ENCODE measurements around the gene MMP20.

Gene MMP20

DNA sequence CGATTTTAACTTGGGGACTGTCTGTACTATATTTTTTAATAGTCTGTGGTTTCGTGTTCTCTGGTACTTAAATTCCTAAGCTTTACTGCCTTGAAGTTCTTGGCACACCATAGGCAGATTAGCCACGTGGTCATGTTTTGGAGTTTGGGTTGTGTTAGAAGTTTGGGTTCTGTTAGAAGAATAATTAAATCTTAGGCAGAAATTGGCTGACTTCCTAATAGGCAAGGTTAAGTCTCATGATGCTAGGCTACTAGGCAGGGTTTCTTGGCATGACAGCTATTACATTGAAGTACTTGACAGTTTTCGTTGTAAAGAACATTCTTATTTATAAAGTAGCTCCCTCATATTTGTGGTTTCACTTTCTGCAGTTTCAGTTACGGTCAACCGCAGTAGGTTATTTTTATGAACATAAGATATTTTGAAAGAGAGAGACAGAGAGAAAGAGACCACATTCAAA is 64.5 kb downstream of the MMP20 start:
- in situ Hi-C loops (cut with MboI; ENCODE audit: low sequenced_read_pairs), result no loop called here

DNA sequence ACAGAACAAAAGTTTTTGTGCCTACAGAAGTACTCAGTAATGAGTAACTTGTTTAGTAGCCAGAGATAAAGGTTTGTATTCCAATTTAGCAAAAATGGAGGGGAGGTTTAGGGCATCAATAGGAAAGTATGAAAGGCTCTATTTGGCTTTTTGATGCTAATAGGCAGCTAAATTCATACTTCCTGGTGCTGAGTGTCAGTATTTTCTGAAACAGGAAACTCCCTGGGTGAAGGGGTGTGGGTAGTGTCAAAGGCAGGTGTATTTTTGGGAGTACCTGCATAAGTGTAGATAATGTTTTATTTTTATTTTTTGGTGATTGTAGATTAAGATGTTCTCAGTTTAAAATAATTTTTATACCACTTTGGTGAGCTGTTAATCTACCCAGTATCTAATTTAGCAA is 65.3 kb downstream of the MMP20 start:
- in situ Hi-C loops (cut with MboI; ENCODE audit: low sequenced_read_pairs), result no loop called here

DNA sequence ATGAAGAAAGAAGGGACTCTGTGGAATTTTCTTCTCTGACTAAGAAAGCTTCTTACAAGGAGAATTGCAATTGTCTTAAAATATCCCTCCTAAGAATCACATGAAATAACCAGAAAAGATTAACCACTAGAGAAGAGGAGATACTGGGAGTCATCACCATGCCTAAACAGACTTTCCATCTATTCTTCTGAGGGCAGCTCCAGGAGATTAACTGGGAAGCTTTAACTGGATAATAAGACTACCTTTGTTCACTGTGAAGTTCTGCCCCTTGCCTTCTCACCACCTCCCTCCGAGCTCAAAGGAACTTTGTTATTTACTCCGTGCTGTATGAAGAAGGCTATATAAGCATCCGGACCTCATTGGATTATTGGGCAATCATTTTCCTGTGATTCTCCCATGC is 70.0 kb downstream of the MMP20 start:
- in situ Hi-C loops (cut with MboI; ENCODE audit: low sequenced_read_pairs), result no loop called here

DNA sequence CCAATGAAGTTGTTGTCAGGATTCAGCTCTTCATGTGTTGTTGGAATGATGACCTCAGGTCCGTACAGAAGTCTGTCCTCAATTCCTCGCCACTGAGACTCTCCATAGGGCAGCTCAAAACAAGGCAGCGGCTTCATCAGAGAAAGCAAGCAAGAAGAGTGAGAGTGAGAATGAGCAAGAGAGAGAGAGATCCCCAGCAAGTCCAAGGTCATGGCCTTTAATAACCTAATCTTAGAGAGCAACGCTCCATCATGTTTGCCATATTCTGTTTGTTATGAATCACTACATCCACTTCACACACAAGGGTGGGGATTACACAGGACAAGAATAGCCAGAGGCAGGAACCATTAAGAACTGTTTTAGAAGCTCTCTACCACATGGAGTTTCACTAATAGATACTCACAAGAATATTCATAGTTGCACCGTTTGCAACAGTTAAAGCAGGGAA is 71.3 kb downstream of the MMP20 start:
- in situ Hi-C loops (cut with MboI; ENCODE audit: low sequenced_read_pairs), result no loop called here

DNA sequence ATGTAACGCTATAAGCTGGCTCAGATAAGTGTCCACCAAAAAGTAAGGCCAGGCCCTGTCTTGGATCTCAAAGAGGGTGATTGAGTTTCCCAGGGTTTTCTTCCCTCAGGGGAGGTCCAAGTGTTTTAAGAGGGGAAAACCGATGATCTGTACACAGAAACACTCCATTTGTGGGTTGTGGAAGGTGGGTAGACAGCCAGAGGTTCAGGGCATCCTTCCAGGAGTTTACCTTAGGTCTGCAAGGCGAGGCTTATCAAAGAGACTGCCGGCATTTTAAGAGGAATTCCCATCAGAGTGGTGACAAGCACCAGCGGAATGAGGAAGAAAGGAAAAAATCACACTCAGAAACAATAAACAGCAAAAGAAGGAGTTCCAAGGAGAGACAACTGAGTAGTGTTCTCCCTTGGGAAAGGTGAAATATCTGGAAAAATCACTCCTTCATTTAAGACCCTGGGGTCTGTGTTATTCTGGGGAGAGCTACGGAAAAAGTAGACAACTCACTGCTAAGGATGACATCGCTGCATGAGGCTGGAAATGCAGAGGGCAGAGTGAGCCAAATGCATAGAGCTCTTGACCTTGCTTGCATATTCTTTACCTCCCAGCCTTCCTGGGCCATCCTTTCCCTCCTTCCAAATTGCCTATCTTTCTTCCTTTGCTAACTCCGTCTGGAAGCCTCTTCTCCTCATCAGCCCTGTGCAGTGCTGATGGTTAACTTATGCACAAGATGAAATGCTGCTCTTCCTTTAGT is 72.5 kb downstream of the MMP20 start:
- in situ Hi-C loops (cut with MboI; ENCODE audit: low sequenced_read_pairs), result no loop called here

DNA sequence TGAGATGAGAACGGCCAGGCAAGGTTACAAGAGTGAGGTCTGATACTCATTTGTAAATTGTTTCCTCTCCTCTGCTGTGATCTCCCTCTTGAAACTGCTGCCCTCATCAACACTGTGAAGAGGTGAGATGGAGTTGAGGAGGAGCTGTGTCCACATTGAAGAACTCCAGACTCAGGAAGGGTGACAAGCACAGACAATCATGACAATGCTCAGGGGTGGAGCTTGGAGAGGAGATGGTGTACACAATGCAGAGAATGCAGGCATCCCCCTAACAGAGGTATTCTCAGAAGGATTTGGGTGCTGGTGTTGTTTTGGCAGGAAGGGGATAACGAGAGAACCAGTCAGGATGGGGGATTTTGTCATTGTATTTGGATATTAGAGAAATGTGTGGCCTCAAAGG is 73.1 kb downstream of the MMP20 start:
- in situ Hi-C loops (cut with MboI; ENCODE audit: low sequenced_read_pairs), result no loop called here

DNA sequence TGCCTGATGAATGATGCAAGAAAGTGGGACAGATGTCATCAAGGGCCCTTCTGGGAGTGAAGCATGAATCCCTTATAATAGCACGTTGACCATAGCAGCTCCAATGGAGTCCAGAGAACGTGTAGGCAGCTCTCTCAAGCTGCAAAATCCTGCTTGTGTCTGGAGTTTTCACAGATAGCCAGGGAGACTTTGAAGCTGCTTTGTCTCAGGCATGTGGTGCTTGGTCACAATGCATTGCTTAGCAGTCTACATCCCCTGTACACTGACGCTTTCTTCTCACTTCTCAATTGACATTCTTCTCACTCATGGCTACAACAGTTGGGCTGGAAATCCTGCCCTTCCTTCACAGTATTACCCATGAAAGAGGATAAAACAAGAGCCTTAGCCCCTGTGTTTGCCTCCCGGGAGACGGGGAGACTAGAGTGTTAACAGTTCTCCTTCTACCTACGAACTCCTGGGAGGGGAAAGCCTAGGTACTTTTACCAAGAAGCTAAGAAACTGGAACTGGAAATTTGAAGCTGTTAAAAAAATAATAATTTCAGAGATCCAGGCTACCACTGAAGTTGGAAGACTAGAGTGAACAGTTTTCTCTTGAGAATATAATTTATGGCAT is 73.9 kb downstream of the MMP20 start:
- in situ Hi-C loops (cut with MboI; ENCODE audit: low sequenced_read_pairs), result no loop called here

DNA sequence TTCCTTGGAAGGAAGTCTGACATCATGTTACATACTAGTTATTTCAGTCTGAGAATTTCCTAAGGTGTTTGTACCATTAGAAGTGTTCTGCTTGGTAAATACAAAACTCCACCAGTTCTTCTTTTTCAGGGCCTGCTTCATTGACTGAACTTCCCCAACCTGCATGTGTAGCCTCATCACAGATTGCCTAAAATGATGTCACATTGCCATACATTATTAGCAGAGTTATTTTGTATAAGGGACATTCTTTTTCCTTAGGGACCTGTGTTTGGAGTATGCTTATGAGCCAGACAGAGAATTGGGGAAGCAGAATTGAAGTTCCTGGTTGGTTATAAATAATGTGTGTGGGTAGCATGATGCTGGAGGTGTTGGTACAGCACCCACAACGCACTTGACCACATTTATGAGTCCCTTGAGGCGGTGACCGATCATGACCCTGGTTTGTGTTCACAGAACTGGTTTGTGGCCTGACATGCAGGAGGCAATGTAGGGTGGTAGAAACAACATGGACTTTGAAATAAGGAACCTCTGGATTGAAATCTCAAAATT is 78.1 kb downstream of the MMP20 start:
- in situ Hi-C loops (cut with MboI; ENCODE audit: low sequenced_read_pairs), result no loop called here

DNA sequence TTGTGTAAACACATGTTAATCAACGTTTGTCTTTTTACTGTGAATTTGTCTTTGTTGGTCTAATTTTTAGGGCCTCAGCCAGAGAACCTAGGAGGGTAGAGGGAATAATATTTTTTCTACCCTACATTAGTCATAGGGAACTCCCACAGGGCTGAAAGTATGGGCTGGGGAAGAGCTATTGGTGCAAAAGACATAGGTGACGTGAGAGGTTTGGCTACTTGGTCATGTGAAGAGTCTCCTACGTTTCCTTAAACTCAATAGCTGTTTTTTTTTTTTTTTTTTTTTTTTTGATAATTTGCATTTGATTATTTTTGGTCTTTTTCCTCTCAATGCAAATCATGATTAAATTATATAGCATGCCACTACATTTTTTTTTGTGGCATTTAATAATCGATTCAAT is 78.7 kb downstream of the MMP20 start:
- in situ Hi-C loops (cut with MboI; ENCODE audit: low sequenced_read_pairs), result no loop called here

DNA sequence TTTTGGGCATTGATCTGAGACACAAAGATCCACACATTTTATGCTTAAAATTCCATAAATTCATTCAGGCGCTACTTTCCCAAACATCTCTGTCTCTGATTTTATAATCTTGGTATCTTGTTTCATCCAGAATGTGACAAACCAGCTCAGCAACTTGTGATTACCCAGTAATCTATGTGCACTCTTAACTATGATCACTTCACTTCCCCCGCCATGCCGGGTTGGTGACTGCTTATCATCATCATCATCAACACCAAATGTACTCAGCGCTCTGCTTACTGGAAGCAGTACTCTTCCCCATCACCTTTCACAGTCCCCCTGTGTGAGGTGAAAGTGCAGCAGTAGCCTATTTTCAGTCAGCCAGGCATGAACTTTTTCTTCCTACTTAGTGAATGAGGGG is 79.4 kb downstream of the MMP20 start:
- in situ Hi-C loops (cut with MboI; ENCODE audit: low sequenced_read_pairs), result no loop called here

DNA sequence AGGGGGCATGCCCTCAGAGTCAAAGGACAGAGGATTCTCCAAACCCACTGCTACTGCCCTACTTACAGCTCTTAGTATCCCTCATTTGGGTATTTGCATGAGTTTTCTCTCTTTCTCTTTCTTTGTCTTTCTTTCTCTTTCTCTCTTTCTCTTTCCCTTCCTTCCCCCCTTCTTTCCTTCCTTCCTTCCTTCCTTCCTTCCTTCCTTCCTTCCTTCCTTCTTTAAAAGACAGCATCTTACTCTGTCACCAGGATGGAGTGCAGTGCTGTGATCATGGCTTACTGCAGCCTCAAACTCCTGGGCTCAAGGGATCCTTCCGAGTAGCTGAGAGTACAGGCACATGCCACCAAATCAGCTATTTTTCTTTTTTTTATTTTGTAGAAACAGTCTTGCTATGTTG is 80.5 kb downstream of the MMP20 start:
- in situ Hi-C loops (cut with MboI; ENCODE audit: low sequenced_read_pairs), result no loop called here

DNA sequence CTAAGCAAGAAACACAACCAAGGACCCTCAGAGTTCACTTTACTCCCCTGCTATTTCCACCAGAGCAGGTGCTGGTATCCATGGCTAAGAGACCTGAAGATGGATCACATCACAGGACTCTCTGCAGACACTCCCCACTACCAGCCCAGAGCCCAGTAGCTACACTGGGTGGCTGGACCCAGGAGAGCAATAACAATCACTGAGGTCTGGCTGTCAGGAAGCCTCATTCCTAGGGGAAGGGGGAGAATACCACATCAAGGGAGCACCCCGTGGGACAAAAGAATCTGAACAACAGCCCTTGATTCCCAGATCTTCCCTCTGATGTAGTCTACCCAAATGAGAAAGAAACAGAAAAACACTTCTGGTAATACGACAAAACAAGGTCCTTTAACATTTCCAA is 85.6 kb downstream of the MMP20 start:
- in situ Hi-C loops (cut with MboI; ENCODE audit: low sequenced_read_pairs), result no loop called here

DNA sequence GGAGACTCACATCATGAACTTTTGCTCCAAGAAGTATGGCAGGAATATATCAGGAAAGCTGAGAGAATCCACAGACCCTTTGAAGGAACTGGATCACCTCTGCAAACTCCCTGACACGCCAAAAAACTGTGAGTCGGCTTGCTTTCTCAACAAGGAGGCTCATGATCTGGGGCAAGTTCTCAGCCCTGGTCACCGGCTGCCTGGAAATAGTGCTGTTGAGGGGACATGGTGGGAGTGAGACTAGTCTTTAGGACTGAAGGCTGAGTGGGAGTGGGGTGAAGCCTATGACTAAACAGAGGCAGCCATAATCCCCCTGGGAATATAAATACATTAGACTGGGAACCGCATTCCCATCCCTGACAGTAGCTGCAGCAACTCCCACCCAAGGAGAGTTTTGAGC is 86.2 kb downstream of the MMP20 start:
- in situ Hi-C loops (cut with MboI; ENCODE audit: low sequenced_read_pairs), result no loop called here

DNA sequence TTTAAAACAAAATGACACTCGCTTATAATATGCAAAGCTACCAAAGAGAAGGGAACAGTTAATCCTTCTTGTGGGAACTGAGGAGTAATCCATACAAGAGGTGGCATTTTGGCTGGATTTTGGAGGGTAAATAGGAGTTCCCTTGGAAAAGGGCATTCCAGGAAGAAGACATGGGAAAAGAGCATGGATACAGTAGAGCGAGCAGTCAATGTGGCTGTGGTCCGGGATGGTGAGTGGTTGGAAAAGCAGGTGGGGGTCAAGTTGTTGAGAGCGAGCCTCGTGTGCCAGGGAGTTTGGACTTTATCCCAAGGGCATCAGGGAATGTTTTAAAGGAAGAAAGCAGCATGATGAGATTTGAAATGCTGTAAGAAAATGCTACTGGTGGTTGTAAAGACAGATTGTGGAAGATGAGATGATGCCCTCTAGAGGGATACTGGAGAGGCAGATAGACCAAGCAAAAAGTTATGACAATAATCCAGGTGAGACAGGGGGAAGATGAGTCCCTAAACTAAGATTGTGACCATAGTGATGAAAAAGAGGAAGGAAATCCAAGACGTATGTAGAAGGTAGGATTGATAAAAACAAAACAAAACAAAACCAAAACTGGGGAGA is 90.8 kb downstream of the MMP20 start:
- in situ Hi-C loops (cut with MboI; ENCODE audit: low sequenced_read_pairs), result no loop called here

DNA sequence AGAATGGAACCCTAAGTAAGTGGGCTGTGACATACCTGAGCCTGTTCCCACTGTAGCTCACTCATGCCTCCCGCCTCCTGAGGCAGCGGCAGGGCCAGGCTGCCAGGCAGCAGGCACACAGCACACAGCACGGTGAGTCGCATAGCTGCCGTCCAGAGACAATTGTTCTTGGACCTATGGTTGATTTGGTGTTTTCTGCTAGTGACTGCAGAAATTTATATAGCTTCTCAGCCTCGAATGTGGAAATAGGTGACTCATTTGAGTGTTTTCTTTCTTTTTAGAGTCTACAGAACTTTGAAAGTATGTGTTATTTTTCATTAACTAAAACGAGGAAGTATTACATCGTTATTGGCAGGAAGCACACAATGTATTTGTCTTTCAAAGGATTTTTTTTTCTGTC is 94.6 kb downstream of the MMP20 start, which contains the start of gene MMP7:
TSS of gene MMP7 (minus strand) at position 190 of the 400 bp plus-strand sequence. CDS start at position 143, 47 bp downstream.
- in situ Hi-C loops (cut with MboI; ENCODE audit: low sequenced_read_pairs), result no loop called here

DNA sequence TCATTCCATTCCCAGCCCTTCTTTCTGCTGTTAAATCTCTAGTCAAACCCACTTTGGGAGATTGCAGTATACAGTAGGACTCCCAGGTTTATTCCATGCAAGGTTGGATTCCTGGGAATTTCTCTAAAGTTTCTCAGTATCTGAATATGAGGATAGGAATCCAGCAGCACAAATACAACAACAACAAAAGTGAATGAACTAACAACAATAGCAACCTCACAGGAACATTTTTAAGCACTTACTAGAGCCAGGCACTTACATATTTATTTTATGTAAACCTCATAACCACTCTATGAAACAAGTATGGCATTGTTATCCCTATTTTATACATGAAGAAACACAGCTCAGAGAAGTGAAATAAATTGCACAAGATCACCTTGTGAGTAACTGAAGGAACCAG is 96.5 kb downstream of the MMP20 start:
- in situ Hi-C loops (cut with MboI; ENCODE audit: low sequenced_read_pairs), result no loop called here

DNA sequence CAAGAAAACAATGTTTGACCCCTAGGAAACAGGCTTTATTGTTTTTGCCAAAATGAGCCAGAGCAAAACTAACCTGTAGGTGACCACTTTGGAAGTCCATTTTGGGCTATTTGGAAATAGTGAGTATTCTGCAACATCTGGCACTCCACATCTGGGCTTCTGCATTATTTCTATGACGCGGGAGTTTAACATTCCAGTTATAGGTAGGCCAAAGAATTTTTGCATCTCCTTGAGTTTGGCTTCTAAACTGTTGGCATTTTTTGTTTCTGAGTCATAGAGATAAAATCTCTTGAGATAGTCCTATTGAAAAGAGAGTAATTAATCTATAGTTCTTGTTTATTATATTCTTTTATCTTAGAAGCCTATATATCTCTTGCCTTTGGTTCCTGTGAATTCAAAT is 97.4 kb downstream of the MMP20 start:
- in situ Hi-C loops (cut with MboI; ENCODE audit: low sequenced_read_pairs), result no loop called here

DNA sequence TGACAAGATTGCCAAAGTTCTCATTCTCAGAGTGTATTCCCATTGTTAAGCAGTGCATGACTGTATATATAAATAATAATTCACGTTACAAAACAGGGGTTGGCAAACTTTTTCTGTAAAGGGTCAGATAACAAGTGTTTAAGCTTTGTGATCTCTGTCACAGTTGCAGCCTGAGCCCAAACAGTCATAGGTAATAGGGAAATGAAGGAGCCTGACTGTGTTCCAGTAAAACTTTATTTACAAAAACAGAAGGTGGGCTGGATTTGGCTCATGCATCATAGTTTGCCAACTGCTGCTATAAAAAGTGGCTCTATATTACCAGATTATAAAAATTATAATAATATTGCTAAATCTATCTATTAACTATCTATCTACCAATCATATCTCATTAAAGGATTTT is 98.1 kb downstream of the MMP20 start:
- in situ Hi-C loops (cut with MboI; ENCODE audit: low sequenced_read_pairs), result no loop called here
